Body of pancreas (tissue), 4 donors: ENCODE results near the gene PKNOX2. TPM values are rescaled to one million over a fixed set of nuclear protein-coding genes. Genes with fewer than 3 reads are reported as not detected.

Experiments
- ATAC-seq: fragments of 150-250 bp; one replicate; pipeline ENCODE4 v1.9.1; 2016
- DNase-seq, 4 donors: peaks; one replicate each; pipeline ENCODE4 v3.0.0-alpha.2; 2019
- H3K27ac ChIP-seq, 4 donors: fragments of 200-600 bp; sonication (generic); 1 replicate in 3 of 4; 2 replicates in 1 of 4; pipeline versions ENCODE4 v1.5.1 to v1.6.1; 2016 to 2019; ENCODE audit warnings: mild to moderate bottlenecking in 1 of 4, mixed read lengths in 1 of 4, moderate library complexity in 1 of 4
- H3K27me3 ChIP-seq, 2 donors: fragments of 200-600 bp; sonication (generic); one replicate each; pipeline ENCODE4 v1.6.0; 2016; ENCODE audit warnings: mild to moderate bottlenecking in 1 of 2
- H3K36me3 ChIP-seq, 2 donors: fragments of 200-600 bp; sonication (generic); replicated peaks in 1 of 2; 2 replicates each; pipeline ENCODE4 v1.5.1; 2016; ENCODE audit warnings: low read depth in 2 of 2; ENCODE audit not compliant: insufficient read depth in 1 of 2
- H3K4me1 ChIP-seq: fragments of 200-600 bp; sonication (generic); one replicate; pipeline ENCODE4 v1.6.0; 2016
- H3K4me3 ChIP-seq, 2 donors: fragments of 200-600 bp; sonication (generic); 1 replicate in 1 of 2; 2 replicates in 1 of 2; pipeline ENCODE4 v1.5.1; 2016 to 2019
- H3K9me3 ChIP-seq, 3 donors: fragments of 200-600 bp; sonication (generic); 1 replicate in 2 of 3; 2 replicates in 1 of 3; pipeline ENCODE4 v1.5.1; 2016
- POLR2A ChIP-seq, 3 donors: fragments of 450-650 bp; IDR thresholded peaks; one replicate each; pipeline ENCODE4 v1.6.1; 2016; ENCODE audit warnings: antibody characterized with exemption in 3 of 3, mild to moderate bottlenecking in 2 of 3
- WGBS, 2 donors: methylation state at CpG; one replicate each; pipeline ENCODE4 v1.1.5; 2017; 5-methylcytosine and 5-hydroxymethylcytosine counted together
- intact Hi-C: fragments of 100-400 bp; cut with DNase I; formaldehyde crosslinking; loops from one replicate; pipeline ENCODE4 v1.15.1; 2023
- total RNA-seq, 2 donors: library from RNA; depleted of rRNA; stranded (reverse); fragments of >200 nt; gene quantifications; one replicate each; pipeline ENCODE4 v1.1.0, GENCODE V29; 2016
- TF ChIP-seq, protein P1 (sequence below), 7 experiments: fragments of 450-650 bp in 4 of 7; fragments of 200-600 bp in 3 of 7; sonication (generic) in 3 of 7; IDR thresholded peaks; one replicate each; pipeline ENCODE4 v1.5.1; 2016 to 2019; ENCODE audit warnings: antibody characterized with exemption in 7 of 7

The PKNOX2 gene
- total RNA-seq, 2 donors from 2014 or later = 4.2 to 4.9 TPM

DNA sequence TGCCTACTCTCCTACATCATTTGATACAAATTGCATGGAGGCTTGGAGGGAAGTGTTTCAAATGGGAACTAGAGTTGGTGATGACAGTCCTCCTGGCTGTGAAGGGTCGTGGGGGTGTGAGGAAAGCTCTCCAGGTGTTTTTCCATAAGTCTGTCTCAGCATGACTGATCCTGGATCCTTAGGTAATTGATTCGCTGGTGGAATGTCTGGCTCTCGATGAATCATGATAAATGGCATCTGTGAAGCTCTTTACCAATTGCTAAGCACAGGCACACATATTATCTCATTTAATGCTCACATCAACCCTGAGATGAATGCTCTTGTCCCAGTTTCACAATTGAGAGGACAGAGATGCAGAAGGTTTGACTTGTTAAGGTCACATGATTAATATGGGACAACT is 107.5 kb downstream of the PKNOX2 start:
- Histone ChIP-seq H3K27ac (no peak overlapping the region), H3K4me3 (no peak overlapping the region), H3K36me3 (no peaks in the 10 kb centered on the region), H3K27me3 (no peaks in the 10 kb centered on the region), H3K4me1 (peaks cover 25% of the 10 kb centered on the region), H3K9me3 (no peaks in the 10 kb centered on the region)
- no peak for TF ChIP-seq POLR2A (IDR thresholded peaks at IDR 0.05)
- TF ChIP-seq, protein P1, sequence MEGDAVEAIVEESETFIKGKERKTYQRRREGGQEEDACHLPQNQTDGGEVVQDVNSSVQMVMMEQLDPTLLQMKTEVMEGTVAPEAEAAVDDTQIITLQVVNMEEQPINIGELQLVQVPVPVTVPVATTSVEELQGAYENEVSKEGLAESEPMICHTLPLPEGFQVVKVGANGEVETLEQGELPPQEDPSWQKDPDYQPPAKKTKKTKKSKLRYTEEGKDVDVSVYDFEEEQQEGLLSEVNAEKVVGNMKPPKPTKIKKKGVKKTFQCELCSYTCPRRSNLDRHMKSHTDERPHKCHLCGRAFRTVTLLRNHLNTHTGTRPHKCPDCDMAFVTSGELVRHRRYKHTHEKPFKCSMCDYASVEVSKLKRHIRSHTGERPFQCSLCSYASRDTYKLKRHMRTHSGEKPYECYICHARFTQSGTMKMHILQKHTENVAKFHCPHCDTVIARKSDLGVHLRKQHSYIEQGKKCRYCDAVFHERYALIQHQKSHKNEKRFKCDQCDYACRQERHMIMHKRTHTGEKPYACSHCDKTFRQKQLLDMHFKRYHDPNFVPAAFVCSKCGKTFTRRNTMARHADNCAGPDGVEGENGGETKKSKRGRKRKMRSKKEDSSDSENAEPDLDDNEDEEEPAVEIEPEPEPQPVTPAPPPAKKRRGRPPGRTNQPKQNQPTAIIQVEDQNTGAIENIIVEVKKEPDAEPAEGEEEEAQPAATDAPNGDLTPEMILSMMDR (IDR thresholded peaks at IDR 0.05) = no peak
- intact Hi-C loops = no loop called here
- WGBS, 2 donors = 72 to 87% methylated on average over 3 of the region's 3 CpGs
- ATAC-seq = no peak
- DNase-seq = no peak

DNA sequence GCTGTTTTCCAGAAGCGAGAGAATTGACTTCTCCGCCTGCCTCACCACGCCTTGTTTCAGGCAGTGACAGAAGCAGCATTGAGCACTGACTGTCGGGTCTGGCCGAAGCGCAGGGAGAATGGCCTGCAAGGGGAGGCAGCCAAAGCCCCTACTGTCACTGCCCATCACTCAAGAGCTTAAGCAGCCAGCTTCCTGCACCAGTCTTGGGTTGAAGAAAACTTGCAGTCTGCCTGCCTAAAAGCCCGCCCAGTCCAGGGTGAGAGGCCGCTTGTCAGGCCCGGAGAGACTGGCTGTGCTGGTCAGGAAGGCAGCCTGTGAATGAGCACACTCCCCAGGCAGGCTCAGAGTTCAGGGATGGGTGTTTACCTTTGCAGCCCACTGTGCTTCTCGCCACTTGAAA is 108.3 kb downstream of the PKNOX2 start:
- TF ChIP-seq, protein P1 (IDR thresholded peaks at IDR 0.05) = no peak
- no peak for TF ChIP-seq POLR2A (IDR thresholded peaks at IDR 0.05)
- Histone ChIP-seq H3K27ac (no peak overlapping the region), H3K4me1 (peaks cover 25% of the 10 kb centered on the region), H3K27me3 (no peaks in the 10 kb centered on the region), H3K4me3 (no peak overlapping the region), H3K9me3 (no peaks in the 10 kb centered on the region), H3K36me3 (no peaks in the 10 kb centered on the region)
- intact Hi-C loops = no loop called here
- ATAC-seq = no peak
- whole genome bisulfite sequencing, 2 donors = 87 to 91% methylated on average over 8 to 9 of the region's 10 CpGs
- no peak for DNase-seq

DNA sequence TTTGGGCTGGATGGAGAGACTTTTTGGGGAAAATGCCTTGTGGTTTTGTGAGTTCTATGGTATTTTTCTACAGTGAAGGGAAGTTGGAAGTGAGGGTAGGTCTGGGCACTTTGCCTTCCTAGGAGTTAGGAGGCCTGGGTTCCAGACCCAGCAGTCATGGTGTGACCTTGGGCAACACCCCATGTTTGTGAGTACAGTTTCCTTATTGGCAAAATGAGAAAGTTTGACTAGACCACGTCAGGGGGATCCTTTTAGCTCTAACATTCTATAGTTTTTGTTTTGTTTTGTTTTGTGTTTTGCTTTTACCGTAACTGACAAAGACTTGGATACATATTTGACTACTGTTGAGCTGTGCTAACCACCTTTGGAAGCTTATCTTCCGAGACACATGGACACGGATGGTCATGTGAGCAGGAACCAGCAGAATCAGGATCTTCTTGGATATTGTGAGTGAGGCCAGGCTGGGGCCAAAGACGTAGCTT is 109.0 kb downstream of the PKNOX2 start:
- DNase-seq = no peak
- Histone ChIP-seq H3K4me1 (peaks cover 25% of the 10 kb centered on the region), H3K4me3 (no peak overlapping the region), H3K27me3 (no peaks in the 10 kb centered on the region), H3K9me3 (no peaks in the 10 kb centered on the region), H3K27ac (no peak overlapping the region), H3K36me3 (no peaks in the 10 kb centered on the region)
- 73 to 88% methylated on average over 5 of the region's 5 CpGs for WGBS, 2 donors
- ATAC-seq = no peak
- intact Hi-C loops = no loop called here
- TF ChIP-seq POLR2A (IDR thresholded peaks at IDR 0.05) = no peak

DNA sequence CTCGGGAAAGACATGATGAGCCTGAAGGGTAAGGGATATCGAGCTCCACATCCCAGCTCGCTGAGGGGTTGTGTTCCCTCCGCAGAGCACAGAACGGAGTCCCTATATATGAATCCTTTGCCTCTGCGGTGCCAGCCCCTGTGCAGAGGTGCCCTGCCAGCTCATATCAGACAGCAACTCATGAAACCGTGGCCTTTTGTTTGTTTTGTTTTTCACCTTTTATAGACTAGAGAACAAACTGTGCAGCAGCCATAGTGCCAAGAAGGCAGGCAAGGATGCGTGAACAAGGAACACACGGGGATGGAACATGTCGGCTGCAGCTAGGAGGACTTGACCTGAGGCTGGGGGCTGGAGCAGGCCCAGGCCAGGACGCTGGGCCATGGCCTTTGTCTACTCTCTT is 109.8 kb downstream of the PKNOX2 start:
- no peaks in the 10 kb centered on the region for H3K36me3 ChIP-seq
- TF ChIP-seq POLR2A (IDR thresholded peaks at IDR 0.05) = no peak
- TF ChIP-seq, protein P1 (IDR thresholded peaks at IDR 0.05) = no peak
- no peaks in the 10 kb centered on the region for H3K9me3 ChIP-seq
- ATAC-seq = no peak
- peaks cover 25% of the 10 kb centered on the region for H3K4me1 ChIP-seq
- intact Hi-C loops = no loop called here
- no peak overlapping the region for H3K27ac ChIP-seq
- DNase-seq = no peak
- H3K4me3 ChIP-seq = no peak overlapping the region
- no peaks in the 10 kb centered on the region for H3K27me3 ChIP-seq
- WGBS, 2 donors = 83 to 84% methylated on average over 9 to 11 of the region's 11 CpGs

DNA sequence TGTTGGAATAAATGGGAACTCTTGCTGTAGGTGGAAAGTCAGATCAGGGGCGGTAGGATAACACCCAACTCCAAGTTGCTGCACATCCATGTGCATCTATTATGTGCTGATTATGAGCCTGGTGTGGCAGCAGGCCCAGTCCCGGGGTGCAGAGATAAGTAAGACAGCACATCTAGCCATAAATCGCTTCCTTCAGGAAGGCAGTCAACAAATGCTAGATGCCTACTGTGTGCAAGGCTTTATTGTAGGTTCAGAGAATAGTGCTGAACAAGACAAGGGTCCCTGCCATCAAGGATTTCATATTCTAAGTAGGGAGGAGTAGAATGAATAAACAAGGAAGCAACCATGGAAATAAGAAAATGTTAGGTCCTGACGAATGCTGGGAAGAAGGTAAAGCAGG is 110.2 kb downstream of the PKNOX2 start:
- intact Hi-C loops = no loop called here
- TF ChIP-seq POLR2A (IDR thresholded peaks at IDR 0.05) = no peak
- TF ChIP-seq, protein P1 (IDR thresholded peaks at IDR 0.05) = no peak
- H3K27me3 ChIP-seq = no peaks in the 10 kb centered on the region
- peaks cover 25% of the 10 kb centered on the region for H3K4me1 ChIP-seq
- no peaks in the 10 kb centered on the region for H3K36me3 ChIP-seq
- H3K4me3 ChIP-seq = no peak overlapping the region
- WGBS, 2 donors = 84 to 87% methylated on average over 4 of the region's 4 CpGs
- ATAC-seq (no peak), DNase-seq (no peak)
- H3K27ac ChIP-seq = no peak overlapping the region
- H3K9me3 ChIP-seq = no peaks in the 10 kb centered on the region
